Measurements from ENCODE around the gene CCDC138.

Gene CCDC138

DNA sequence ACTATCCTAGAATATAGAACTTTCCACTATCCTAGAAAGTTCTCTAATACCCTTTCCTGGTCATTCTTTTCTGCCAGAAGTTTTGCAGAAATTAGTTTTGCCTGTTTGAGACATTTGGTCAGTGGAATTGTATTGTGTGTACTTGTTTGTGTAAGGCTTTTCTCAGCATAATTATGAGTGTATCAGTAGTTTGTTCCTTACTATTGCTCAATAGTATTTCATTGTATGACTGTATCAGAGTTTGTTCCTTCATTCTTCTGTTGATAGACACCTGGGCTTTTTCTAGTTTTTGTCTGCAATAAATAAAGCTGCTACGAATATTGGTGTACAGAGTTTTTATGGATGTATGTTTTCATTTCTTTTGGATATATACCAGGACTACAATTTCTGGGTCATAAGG is 27.2 kb downstream of the CCDC138 start:
- no peak for DNase-seq (ENCODE audit: insufficient read length, low spot score)
- FAIRE-seq, result peak; percentile 38
- no peak for TF ChIP-seq CTCF (IDR thresholded peaks at IDR 0.05; ENCODE audit: insufficient read depth, missing control alignments)

DNA sequence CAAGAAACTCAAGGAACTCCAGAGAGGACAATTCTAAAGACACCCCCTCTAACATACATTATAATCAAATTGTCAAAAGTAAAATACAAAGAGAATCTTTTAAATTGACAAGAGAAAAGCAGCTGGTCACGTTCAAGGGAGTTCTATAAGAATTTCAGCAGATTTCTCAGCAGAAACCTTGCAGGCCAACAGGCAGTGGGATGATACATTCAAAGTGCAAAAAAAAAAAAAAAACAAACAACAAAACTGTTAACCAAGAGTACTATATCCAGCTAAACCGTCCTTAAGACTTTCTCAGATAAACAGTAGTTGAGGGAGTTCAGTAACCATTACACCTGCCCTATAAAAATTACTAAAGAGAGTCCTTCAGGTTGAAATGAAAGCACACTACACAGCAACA is 33.9 kb downstream of the CCDC138 start:
- no peak for TF ChIP-seq CTCF (IDR thresholded peaks at IDR 0.05; ENCODE audit: insufficient read depth, missing control alignments)
- FAIRE-seq (no peak), DNase-seq (ENCODE audit: insufficient read length, low spot score) (no peak)

DNA sequence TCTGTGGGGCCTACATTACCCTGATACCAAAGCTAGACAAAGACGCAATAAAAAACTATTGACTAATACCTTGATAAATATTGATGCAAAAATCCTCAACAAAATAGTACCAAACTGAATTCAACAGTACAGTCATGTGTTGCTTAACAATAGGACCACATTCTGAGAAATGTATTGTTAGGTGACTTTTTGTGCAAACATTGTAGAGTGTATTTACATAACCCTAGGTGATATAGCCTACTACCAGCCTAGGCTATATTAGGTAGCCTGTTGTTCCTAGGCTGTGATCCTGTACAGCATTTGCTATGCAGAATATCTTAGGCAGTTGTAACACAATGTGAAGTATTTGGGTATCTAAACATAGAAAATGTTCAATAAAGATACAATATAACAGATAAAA is 36.7 kb downstream of the CCDC138 start:
- no peak for TF ChIP-seq CTCF (IDR thresholded peaks at IDR 0.05; ENCODE audit: insufficient read depth, missing control alignments)
- no peak for FAIRE-seq

GRCh38 chr2:108824316-108825070 is 37.9 kb downstream of the CCDC138 start:
- FAIRE-seq (no peak), DNase-seq (ENCODE audit: insufficient read length, low spot score) (no peak)
- TF ChIP-seq CTCF (IDR thresholded peaks at IDR 0.05; ENCODE audit: insufficient read depth, missing control alignments), result no peak

More for the DNA sequence above, 36.7 kb downstream of the CCDC138 start:
- DNase-seq (ENCODE audit: insufficient read length, low spot score), result no peak

DNA sequence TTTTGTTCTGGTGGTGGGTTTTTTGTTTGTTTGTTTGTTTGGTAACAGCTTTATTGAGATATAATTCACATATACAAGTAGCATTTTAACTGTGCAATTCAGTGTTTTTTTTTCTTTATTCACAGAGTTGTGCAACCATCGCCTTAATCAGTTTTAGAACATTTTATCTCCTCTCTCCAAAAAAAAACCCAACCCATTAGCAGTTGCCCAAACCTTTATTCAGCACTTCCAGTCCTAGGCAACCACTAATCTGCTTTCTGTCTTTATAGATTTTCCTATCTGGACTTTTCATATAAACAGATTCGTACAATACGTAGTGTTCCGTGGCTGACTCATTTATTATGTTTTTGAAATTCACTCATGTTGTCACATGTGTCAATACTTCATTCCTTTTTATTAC is 38.7 kb downstream of the CCDC138 start:
- DNase-seq (ENCODE audit: insufficient read length, low spot score), result no peak
- TF ChIP-seq CTCF (IDR thresholded peaks at IDR 0.05; ENCODE audit: insufficient read depth, missing control alignments), result no peak
- FAIRE-seq, result no peak

DNA sequence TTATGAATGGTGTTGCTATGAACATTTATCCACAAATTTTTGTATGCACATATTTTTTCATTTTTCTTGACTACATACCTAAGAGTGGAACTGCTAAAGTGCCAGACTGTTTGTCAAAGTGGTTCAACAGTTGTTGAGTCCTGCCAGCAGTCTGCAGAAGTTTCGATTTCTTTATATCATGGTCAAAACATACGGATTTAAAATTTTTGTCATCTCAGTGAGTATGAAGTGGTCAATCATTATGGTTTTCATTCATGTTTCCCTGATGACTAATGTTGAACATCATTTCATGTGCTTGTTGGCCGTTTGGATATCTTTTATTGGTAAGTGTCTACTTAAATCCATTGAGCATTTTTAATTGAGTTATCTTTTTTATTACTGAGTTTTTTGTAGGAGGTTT is 39.2 kb downstream of the CCDC138 start:
- DNase-seq (ENCODE audit: insufficient read length, low spot score) (no peak), FAIRE-seq (no peak)
- TF ChIP-seq CTCF (IDR thresholded peaks at IDR 0.05; ENCODE audit: insufficient read depth, missing control alignments), result no peak

DNA sequence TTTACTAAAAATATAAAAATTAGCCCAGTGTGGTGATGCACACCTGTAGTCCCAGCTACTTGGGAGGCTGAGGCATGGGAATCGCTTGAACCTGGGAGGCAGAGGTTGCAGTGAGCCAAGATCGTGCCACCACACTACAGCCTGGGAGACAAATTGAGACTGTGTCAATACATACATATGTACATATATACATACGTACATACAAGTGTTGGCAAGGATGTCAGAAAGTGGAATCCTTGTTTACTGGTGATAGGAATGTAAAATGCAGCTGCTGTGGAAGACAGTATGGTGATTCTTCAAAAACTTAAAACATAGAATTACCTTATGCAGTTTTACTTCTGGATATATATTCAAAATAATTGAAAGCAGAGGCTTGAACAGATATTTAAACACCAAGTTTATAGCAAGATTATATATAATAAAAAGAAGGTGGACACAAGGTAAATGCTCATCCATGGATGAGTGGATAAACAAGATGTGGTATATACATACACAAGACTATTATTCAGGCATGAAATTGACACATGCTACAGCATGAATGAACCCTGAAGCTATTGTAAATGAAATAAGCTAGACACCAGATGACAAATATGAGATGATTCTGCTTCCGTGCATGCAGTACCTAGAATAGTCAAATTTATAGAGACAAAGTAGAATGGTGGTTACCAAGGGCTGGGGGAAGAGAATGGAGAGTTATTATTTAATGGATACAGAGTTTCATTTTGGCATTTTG is 43.2 kb downstream of the CCDC138 start:
- DNase-seq (ENCODE audit: insufficient read length, low spot score), result no peak
- no peak for TF ChIP-seq CTCF (IDR thresholded peaks at IDR 0.05; ENCODE audit: insufficient read depth, missing control alignments)
- FAIRE-seq, result no peak

Measured in D721Med (cell line).